Measurements from ENCODE around the gene CDKN2B-AS1.

Gene CDKN2B-AS1

GRCh38 chr9:22046243-22046885, 51.8 kb downstream of the CDKN2B-AS1 start:
- no peak for DNase-seq (ENCODE audit: low spot score)
- TF ChIP-seq, protein P1, sequence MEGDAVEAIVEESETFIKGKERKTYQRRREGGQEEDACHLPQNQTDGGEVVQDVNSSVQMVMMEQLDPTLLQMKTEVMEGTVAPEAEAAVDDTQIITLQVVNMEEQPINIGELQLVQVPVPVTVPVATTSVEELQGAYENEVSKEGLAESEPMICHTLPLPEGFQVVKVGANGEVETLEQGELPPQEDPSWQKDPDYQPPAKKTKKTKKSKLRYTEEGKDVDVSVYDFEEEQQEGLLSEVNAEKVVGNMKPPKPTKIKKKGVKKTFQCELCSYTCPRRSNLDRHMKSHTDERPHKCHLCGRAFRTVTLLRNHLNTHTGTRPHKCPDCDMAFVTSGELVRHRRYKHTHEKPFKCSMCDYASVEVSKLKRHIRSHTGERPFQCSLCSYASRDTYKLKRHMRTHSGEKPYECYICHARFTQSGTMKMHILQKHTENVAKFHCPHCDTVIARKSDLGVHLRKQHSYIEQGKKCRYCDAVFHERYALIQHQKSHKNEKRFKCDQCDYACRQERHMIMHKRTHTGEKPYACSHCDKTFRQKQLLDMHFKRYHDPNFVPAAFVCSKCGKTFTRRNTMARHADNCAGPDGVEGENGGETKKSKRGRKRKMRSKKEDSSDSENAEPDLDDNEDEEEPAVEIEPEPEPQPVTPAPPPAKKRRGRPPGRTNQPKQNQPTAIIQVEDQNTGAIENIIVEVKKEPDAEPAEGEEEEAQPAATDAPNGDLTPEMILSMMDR (IDR thresholded peaks at IDR 0.05; ENCODE audit: extremely low read depth, missing control alignments), result no peak

DNA sequence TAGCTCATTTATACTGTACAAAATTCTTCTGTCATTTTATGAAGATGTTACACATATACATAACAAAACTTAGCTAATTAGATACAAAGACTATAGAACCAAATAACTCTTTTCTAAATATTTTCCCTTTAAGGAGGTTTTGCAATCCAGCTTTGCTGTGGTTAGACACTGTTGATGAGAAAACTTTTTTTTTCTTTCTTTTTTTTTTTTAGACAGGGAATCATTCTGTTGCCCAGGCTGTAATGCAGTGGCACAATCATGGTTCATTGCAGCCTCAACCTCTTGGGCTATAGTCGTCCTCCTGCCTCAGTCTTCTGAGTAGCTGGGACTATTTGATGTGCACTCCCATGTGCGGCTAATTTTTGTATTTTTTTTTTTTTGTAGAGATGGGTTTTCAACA, 53.0 kb downstream of the CDKN2B-AS1 start:
- no peak for DNase-seq (ENCODE audit: low spot score)
- TF ChIP-seq, protein P1 (IDR thresholded peaks at IDR 0.05; ENCODE audit: extremely low read depth, missing control alignments), result no peak

GRCh38 chr9:22049411-22049810, 54.8 kb downstream of the CDKN2B-AS1 start:
- no peak for DNase-seq (ENCODE audit: low spot score)
- TF ChIP-seq, protein P1 (IDR thresholded peaks at IDR 0.05; ENCODE audit: extremely low read depth, missing control alignments), result no peak

DNA sequence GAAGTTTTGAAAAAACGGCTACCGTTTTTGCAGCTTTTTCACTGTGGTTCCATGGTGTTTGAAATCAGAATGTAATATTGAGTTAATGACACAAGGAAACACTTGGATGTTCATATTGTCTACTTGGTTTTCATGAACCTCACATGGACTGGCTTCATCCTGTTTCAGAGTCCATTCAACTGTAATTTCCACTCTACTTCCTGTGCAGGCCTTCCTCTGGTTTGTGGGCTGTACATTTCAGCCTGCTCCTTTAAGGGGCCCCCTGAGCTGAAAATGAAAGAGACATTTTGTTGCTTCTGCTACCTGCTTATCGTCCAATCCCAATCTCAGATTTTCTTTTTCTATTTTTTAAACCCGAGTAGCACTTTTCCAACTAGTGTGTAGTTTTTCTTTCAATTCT, 56.3 kb downstream of the CDKN2B-AS1 start:
- peak; percentile 21 for DNase-seq (ENCODE audit: low spot score)
- TF ChIP-seq, protein P1 (IDR thresholded peaks at IDR 0.05; ENCODE audit: extremely low read depth, missing control alignments), result no peak

- TF ChIP-seq, protein P1 (IDR thresholded peaks at IDR 0.05; ENCODE audit: extremely low read depth, missing control alignments), result no peak
- DNase-seq (ENCODE audit: low spot score), result peak; percentile 17
Observed at GRCh38 chr9:22052376-22052945, 57.9 kb downstream of the CDKN2B-AS1 start.

DNA sequence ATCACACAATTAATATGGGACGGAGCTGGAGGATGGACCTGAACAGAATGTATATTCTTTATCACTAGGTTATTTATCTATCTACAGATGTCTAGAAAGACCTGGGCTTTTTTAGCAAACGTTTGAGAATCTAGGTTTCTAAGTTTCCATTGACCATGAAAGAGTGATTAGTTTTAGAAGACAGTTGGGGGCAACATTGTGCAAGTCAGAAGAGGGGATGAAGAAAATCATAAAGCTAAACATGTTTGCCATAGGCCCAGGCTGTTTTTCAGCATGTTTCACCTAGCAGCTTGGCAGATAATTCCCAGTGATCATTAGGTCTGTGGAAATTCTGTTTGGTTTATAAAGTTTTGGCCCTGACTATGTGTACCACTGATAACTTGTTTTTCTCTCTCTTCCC, 58.6 kb downstream of the CDKN2B-AS1 start:
- TF ChIP-seq, protein P1 (IDR thresholded peaks at IDR 0.05; ENCODE audit: extremely low read depth, missing control alignments), result no peak
- no peak for DNase-seq (ENCODE audit: low spot score)

- TF ChIP-seq, protein P1 (IDR thresholded peaks at IDR 0.05; ENCODE audit: extremely low read depth, missing control alignments), result no peak
- DNase-seq (ENCODE audit: low spot score), result no peak
Observed at GRCh38 chr9:22054076-22054475, 59.5 kb downstream of the CDKN2B-AS1 start.
